Ammon's horn (tissue), 1 donor: ENCODE measurements around the gene FOXK1.
A peak's percentile ranks its signal among the peaks of the same experiment; 100 is the strongest.
"Not testable (repeated sequence)": the region's sequence is repeated elsewhere in the genome, so short reads cannot be mapped to it uniquely, and the experiment has no call there.

Experiments used
- DNase-seq: peaks from one replicate; pipeline ENCODE4 v3.0.0-alpha.2; 2016; ENCODE audit warnings: low spot score

Gene FOXK1

DNA sequence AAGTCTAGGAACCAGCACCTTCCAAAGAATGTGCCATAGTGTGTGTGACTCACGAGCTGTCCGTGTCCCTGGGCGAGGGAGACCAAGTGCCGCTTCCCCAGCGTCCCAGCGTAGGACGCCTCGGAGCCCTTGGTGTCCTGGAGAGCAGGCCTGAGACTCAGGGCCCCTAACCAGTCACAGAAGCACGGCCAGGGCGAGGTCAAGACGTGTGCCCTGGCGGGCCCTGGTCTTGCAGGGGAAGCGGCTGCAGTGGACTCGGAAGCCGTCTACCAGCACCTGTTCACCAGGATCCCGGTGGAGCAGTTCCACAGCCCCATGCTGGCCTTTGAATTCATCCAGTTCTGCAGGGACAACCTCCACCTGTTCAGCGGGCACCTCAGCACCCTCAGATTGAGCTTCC, 103.9 kb downstream of the FOXK1 start:
- DNase-seq = no peak

- DNase-seq = no peak
Observed at GRCh38 chr7:4787541-4787940, 105.4 kb downstream of the FOXK1 start.

DNA sequence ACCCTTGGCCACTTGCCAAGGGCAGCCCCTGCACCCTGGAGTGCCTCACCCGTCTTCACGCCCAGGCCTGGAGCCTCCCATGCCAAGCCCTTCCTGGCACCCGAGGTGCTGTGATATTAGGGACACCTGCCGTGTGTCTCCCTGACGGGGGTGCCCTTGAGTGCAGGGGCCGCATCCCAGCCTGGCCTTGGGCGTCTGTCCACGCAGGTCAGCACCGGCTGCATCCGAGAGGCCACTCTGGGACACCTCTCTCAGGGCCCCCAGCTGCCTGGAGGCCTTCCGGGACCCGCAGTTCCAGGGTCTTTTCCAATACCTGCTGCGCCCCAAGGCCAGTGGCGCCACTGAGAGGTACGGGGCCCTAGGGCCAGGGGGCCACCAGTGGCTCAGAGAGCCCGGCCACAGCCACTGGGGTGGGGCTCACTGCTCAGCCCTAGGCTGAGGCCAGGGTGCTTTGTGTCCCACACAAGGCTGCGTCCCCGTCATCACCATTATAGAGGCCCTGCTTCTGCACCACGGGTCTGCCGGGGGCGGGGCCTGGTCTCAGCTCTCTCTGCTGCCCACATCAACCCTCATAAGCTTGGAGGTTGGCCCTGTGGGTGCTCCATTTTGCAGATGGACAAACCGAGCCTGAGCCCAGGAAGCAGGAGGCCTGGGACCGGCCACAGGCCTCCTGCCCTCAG, 106.0 kb downstream of the FOXK1 start:
- no peak for DNase-seq

DNA sequence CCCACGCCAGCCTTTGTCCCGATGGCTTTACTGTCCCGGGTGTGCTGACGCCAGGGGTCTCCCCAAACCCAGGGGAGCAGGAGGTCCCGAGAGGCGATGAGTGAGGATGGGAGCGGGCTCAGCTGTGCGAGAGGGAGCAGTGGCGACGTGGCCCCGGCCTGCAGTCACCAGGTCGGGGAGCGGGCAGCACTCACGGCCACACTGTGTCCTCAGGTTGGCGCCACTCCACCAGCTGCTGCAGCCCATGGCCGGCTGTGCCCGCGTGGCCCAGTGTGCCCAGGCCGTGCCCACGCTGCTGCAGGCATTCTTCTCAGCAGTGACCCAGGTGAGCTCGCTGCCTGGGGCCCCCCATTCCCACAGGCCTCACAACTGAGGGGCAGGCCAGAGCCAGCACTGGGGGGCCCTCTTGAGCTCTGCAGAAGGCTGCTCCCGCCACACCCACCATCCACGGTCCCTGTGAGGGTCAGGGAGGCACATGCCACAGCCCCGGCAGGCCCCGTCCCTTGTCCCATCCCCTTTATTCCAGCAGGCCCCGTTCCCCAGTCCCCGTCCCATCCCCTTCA, 106.6 kb downstream of the FOXK1 start:
- DNase-seq = no peak

DNA sequence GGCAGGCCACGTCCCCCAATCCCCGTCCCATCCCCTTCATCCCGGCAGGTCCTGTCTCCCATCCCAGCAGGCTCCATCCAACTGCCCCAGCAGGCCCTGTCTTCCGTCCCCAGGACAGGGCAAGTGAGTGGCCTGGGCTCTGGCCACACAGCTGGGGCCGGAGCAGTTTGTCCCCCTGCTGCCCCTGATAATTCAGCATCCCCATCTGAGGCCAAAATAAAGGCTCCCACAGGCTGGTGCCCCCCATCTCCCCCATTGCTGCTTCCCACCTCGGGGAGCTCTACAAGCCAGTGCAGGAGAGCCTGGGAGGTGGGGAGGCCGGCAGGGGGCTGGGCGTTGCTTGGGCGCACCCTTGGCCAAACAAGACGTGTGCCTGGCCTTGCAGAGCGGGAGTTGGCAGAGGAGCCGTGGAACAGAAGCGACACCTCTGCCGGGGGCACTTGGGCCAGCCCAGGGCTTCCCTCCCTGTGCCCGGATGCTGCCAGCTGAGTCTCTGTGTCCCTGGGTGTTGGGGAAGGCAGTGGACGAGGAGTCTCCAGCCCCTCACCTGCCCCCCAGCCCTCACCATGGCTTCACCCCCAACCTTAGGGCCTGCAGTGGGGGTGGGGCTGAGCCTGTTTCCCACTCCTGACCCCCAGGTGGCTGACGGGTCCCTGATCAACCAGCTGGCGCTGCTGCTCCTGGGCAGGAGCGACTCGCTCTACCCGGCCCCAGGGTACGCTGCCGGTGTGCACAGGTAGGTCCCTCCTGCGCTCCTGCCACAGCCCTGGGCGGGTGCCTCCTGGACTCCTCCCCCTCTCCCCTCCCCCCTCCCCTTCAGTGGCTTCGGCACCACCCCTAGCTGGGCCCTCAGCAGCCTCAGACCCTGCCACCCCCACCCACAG, 107.3 kb downstream of the FOXK1 start:
- no peak for DNase-seq

DNA sequence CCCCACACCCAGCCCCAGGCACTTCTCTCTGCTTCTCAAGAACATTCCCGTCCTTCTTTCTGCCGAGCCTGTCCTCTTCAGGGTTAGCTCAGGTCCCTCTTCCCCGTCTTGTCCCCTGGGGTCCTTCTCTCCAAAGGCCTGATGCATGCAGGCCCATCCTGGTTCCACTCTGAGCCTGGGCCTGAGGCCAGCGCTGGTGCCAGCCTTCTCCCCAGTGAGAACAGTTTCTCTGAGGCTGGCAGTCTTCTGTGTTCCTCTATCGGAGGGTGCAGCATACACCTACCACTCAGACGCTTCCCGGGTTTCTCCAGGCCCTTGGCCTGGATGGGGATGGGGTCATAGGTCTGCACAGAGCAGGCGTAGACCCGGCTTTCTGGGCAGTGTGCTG, 108.0 kb downstream of the FOXK1 start:
- no peak for DNase-seq

DNA sequence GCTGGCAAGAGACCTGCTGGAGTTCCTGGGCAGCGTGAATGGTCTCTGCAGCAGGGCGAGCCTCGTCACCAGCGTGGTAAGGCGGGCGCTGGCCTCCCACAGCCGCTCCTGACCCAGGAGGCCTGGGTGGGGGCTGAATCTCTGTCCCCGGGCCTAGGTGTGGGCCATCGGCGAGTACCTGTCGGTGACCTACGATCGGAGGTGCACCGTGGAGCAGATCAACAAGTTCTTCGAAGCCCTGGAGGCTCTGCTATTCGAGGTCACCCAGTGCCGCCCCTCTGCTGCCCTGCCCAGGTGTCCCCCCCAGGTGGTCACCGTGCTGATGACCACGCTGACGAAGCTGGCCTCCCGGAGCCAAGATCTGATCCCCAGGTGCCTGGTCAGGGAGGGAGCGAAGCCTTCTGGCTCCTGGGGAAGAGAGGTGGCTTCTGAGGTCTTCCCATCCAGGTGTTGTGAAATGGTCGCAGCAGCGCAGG, 108.5 kb downstream of the FOXK1 start:
- DNase-seq = no peak

DNA sequence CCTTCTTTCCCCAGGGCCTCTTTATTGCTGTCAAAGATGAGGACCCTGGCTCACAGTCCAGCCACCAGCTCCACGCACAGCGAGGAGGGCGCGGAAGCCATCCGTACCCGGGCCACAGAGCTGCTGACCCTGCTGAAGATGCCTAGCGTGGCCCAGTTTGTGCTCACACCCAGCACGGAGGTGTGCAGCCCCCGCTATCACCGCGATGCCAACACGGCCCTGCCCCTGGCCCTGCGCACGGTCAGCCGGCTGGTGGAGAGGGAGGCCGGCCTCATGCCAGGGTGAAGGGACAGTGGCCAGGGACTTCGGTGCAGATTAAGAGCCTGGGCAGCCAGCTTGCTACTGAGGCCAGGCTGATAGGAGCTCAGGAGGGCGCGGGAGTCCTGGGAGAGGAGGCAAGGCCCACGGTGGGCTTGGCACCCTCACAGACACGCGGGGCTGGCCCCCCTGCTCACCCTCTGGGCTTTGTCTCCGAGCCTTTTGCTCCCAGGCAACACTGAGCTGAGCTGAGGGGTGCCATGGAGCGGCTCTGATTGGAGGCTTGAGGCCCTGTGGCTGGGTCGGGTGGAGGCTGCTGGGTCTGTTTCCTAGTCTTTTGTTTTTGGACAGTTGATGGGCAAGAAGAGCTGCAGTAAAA, 109.1 kb downstream of the FOXK1 start:
- no peak for DNase-seq

DNA sequence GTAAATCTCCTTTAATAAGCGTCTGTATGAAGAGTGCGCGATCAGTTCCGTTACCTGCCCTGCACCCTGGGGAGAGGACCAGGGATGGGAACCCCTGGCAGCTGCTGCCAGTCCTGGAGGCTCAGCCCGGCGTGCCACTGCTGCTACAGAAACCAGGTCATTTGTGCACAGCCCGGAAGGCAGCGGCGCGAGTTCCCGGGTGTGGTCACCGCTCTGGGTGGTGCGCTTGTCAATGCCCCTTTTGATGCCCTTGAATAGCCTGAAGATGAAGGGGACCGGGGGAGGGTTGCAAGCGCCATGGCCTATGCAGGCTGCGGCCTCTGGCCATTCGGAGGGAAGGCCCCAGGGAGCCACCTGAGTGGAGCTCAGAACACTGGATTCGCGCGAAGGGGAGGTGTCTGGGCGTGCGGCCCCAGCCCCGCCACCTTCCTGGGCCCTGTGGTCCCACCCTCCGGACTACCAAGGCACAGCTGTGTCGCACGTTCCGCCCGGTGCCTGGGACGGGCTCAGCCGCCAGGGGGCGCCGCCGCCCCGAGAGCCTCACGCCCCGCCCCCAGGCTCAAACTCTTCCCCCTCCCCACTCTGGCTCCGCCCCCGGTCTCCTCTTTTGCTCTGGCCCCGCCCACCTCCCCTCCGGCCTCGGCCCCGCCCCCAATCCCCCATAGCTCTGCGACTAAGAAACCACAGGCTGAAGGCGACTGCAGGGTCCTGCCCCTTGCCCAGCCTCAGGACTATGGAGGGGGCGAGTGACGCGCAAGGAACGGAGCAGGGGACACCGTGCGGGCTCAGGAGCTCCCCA, 109.8 kb downstream of the FOXK1 start:
- peak; percentile 79 for DNase-seq

DNA sequence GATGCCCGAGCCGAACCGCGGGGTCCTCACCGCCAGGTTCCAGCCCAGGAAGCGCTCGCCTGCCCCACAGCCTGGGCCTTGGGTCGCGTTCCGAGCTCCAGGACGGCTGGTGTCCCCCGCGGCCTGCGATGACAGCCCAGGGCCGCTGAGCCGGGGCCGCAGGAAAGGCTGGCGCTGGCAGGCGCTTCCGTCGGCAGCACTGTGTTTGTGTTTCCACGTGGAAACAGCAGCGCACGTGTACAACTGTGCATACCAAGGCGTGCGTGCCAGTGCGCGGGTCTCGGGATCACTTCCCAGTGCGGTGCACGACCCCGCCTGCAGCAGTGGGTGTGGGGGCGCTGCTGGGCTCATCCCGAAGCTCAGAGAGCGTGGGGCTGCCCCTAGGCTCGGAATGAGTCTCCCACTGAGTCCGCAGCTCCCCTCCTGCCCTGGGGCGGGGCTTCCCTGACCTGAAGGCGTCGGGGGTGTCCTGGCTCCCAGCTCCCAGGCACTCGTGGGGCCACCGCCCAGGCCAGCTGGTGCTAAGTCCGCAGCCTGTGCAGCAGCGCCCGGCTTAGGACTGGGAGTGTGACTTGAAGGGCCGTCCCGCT, 110.5 kb downstream of the FOXK1 start:
- no peak for DNase-seq

GRCh38 chr7:4793385-4793993, 111.4 kb downstream of the FOXK1 start:
- not testable (repeated sequence) for DNase-seq

DNA sequence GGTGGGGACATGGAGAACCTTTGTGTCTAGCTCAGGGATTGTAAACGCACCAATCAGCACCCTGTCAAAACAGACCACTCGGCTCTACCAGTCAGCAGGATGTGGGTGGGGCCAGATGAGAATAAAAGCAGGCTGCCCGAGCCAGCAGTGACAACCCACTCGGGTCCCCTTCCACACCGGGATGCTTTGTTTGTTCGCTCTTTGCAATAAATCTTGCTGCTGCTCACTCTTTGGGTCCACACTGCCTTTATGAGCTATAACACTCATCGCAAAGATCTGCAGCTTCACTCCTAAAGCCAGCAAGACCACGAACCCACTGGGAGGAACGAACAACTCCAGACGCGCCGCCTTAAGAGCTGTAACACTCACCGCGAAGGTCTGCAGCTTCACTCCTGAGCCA, 112.1 kb downstream of the FOXK1 start:
- not testable (repeated sequence) for DNase-seq

DNA sequence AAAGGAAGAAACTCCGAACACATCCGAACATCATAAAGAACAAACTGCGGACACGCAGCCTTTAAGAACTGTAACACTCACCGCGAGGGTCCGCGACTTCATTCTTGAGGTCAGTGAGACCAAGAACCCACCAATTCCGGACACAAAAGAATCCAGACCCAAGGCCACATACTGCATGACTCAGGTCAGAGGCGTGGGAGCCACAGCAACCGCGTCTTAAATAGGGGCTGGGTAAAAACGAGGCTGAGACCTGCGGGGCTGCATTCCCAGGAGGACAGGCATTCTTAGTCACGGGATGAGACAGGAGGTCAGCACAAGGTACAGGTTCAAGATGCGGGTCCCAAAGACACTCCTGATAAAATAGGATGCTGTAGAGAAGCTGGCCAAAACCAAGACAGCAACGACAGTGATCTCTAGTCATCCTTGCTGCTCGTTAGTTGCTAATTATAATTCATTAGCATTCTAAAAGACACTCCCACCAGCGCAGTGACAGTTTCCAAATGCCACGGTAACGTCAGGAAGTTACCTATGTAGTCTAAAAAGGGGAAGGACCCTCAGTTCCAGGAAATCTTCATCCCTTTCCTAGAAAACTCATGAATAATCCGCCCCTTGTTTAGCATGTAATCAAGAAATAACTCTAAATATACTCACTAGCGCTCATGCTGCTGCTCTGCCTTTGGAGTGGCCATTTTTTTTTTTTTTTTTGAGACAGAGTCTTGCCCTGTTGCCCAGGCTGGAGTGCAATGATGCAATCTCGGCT, 112.7 kb downstream of the FOXK1 start:
- no peak for DNase-seq

DNA sequence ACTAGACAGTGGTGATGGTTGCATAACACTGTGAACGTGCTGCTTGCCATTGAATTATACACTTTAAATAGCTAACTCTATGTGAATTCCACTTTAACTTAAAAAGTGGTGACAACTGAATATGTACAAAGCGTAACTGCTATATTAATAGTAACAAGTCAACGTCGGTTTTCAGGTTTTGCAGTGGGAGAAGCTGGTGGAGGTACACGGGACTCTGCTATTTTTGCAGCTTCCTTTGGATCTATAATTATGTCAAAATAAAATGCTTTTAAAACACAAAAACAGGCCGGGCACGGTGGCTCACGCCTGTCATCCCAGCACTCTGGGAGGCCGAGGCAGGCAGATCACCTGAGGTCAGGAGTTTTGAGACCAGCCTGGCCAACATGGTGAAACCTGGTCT, 114.4 kb downstream of the FOXK1 start:
- no peak for DNase-seq

DNA sequence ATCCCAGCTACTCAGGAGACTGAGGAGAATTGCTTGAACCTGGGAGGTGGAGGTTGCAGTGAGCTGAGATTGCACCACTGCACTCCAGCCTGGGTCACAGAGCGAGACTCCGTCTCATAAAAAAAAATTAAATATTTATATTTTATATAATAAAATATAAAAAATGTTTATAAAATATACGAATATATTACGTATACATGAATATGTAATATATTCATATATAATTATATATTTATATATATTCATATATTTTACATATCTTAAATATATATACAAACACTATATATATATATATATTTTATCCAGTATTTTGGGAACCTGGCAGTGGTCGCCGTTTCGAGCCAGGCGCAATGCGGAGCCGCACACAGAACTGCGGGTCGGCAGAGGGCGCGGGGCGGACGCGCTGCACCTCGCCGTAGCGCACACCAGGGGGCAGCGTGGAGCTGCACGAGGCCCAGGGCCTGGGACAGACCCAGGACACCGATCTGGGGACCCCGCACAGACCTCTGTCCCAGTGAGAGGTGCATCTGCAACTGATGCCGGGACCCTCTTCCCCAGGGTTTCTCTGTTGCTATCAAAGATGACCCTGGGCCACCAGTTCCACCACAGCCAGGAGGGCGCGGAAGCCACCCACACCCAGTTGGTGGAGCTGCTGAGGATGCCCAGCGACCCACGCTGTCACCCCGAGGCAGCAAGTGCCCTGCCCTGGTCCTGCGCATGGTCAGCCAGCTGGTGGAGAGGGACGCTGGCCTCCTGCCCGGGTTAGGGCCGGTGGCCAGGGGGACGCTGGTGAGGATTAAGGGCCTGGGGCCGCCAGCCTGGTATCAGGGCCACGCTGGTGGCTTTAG, 116.0 kb downstream of the FOXK1 start:
- DNase-seq = peak; percentile 60

DNA sequence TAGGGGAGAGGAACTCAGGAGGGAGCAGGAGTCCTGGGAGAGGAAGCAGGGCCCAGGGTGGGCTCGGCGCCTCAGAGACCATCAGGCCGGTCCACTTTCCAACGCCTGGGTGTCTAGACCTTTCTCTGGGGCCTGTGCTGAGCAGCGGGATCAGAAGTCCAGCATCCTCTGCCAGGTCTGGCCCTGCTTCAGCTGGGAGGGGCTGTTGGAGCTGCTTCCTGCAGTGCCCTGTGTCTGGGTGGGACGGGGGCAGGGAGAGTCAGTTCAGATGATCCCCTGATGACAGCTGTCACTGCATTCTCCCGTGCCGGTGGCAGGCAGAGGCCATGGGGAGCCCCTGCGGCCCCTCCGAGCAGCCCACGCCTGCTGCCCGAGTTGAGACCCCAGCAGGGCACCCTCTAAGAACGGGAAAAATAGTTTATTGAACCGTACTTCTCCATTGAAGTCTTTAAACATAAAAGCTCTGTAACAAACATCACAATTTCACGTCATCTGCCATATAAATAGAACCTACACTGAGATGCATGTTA, 116.7 kb downstream of the FOXK1 start:
- no peak for DNase-seq

DNA sequence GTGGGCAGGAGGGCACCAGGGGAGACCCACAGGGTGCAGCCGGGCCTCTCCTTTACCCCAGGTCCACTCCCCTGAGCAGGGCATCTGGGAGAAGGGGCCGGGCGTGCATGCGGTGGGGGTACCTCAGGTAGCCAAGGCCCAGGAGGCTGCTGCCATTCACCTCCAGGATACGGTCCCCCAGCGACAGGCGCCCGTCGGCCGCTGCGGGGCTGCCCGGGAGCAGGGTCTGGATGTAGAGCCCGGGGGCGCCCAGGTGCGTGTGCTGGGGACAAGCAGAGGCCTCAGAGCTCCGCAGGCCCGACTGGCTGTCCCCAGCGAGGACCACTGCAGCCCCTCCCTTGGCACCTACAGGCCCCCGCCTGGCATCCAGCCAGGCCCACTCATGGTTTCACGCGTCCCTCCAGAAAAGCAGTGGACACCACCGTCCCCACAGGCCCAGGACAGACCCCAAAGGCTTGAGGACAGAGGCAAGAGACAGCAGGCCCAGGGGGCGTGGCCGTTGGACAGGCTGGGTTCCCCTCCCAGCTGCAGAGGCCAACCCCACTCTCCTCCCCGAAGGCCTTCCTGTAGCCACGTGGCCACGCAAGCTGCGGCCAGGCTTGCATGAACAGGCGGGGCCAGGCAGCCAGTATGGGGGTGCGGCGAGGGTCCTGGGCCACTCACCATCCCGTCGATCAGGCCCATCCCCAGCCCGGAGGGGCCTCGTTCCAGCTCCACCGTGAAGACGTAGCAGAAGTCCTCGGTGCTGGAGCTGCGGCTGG, 117.6 kb downstream of the FOXK1 start:
- no peak for DNase-seq

DNA sequence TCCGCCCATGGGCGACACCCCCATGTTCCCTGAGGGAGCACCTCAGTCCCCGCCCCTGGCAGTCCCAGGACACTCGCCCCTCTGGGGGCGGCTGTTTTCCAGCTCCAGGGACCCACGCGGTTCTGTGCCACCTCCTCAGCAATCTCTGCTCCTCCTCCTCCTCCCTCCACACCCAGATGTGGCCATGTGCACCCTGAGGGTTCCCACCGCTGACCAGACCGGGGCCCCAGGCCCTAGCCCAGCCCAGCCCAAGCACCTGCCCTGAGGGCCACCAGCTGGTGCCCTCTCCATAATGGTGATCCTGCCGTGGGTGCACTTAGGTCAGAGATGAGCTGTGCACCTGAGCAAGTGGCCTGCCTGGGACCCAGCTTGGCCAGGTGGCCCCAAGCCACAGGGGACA, 118.4 kb downstream of the FOXK1 start:
- no peak for DNase-seq
